ENCODE data around the gene JAZF1.

The JAZF1 gene

GRCh38 chr7:27781188-27781587 is 399.4 kb downstream of the JAZF1 start:
- no peak overlapping the region for H2AFZ ChIP-seq (ENCODE audit: low read depth, low read length, severe bottlenecking)
- 0 out of 2 replicates have a peak, but pooled peaks cover 4% of the 10 kb centered on the region for H3F3A ChIP-seq (ENCODE audit: insufficient read depth)
- no peaks in the 10 kb centered on the region for H3K9me3 ChIP-seq (ENCODE audit: insufficient read depth, low read length)
- H3K4me3 ChIP-seq (ENCODE audit: insufficient read depth, low read length, poor library complexity, severe bottlenecking), result no peak overlapping the region
- H3K27ac ChIP-seq (ENCODE audit: low read depth, low read length), result no peak overlapping the region
- H3K4me2 ChIP-seq (ENCODE audit: low read depth, low read length, poor library complexity, severe bottlenecking), result no peak overlapping the region
- no peaks in the 10 kb centered on the region for H3K79me2 ChIP-seq (ENCODE audit: insufficient read depth, low read length)
- H3K9ac ChIP-seq (ENCODE audit: low read length), result no peak overlapping the region
- H3K9me2 ChIP-seq (replicated peaks; ENCODE audit: insufficient read depth, low read length), result no peaks in the 10 kb centered on the region
- 0 out of 2 replicates have a peak, but pooled peaks cover 3% of the 10 kb centered on the region for H3K36me3 ChIP-seq (ENCODE audit: low read length)
- no peaks in the 10 kb centered on the region for H3K27me3 ChIP-seq (ENCODE audit: low read length)
- TF ChIP-seq CTCF (IDR thresholded peaks at IDR 0.05; ENCODE audit: insufficient read depth, low read length, poor library complexity, severe bottlenecking), result no peak
- no peak for TF ChIP-seq EZH2phosphoT487 (conservative IDR thresholded peaks at IDR 0.05; ENCODE audit: low read length)
- H4K20me1 ChIP-seq (ENCODE audit: low read depth, low read length), result no peaks in the 10 kb centered on the region

All from SU-DHL-6 (cell line).